Trophoblast cell (in vitro differentiated cells and primary cell): ENCODE measurements around the gene FOXP2.

Experiments used
- DNase-seq, 2 donors: peaks; one replicate each; pipeline ENCODE4 v3.0.0-alpha.2; 2016
- H2AFZ ChIP-seq: 2 replicates; pipeline ENCODE4 v1.6.1; 2013; ENCODE audit warnings: low read length, moderate library complexity, mild to moderate bottlenecking; ENCODE audit not compliant: insufficient read depth, poor library complexity
- H2AK5ac ChIP-seq: 2 replicates; pipeline ENCODE4 v1.6.1; 2013; ENCODE audit warnings: mild to moderate bottlenecking, low read length
- H2BK120ac ChIP-seq: 2 replicates; pipeline ENCODE4 v1.6.1; 2013; ENCODE audit warnings: low read length, mild to moderate bottlenecking, moderate library complexity; ENCODE audit not compliant: insufficient read depth, poor library complexity
- H2BK12ac ChIP-seq: 2 replicates; pipeline ENCODE4 v1.6.1; 2013; ENCODE audit warnings: mild to moderate bottlenecking, low read length, moderate library complexity
- H2BK5ac ChIP-seq: 2 replicates; pipeline ENCODE4 v1.6.1; 2013; ENCODE audit warnings: low read length, low read depth, moderate library complexity, mild to moderate bottlenecking; ENCODE audit not compliant: poor library complexity
- H3K14ac ChIP-seq: 2 replicates; pipeline ENCODE4 v1.6.1; 2013; ENCODE audit warnings: mild to moderate bottlenecking, low read length
- H3K18ac ChIP-seq: 2 replicates; pipeline ENCODE4 v1.6.1; 2013; ENCODE audit warnings: mild to moderate bottlenecking, low read length
- H3K23ac ChIP-seq: 2 replicates; pipeline ENCODE4 v1.6.1; 2013; ENCODE audit warnings: low read length
- H3K27ac ChIP-seq: 2 replicates; pipeline ENCODE4 v1.5.1; 2013; ENCODE audit warnings: low read depth, mild to moderate bottlenecking, inconsistent platforms, low read length, moderate library complexity
- H3K27me3 ChIP-seq: 2 replicates; pipeline ENCODE4 v1.6.1; 2013; ENCODE audit warnings: inconsistent platforms, mild to moderate bottlenecking, low read length, moderate library complexity; ENCODE audit not compliant: insufficient read depth
- H3K36me3 ChIP-seq, 2 experiments: 1 replicate in 1 of 2; 2 replicates in 1 of 2; pipeline ENCODE4 v1.6.1; 2013; ENCODE audit warnings: low read length in 2 of 2, mild to moderate bottlenecking in 2 of 2, moderate library complexity in 1 of 2; ENCODE audit not compliant: insufficient read depth in 2 of 2, control insufficient read depth in 1 of 2
- H3K4ac ChIP-seq: 2 replicates; pipeline ENCODE4 v1.6.1; 2013; ENCODE audit warnings: low read depth, mild to moderate bottlenecking, low read length, moderate library complexity
- H3K4me1 ChIP-seq, 2 experiments: 1 replicate in 1 of 2; 2 replicates in 1 of 2; pipeline ENCODE4 v1.6.1; 2013; ENCODE audit warnings: low read length in 2 of 2, mild to moderate bottlenecking in 2 of 2, moderate library complexity in 1 of 2; ENCODE audit not compliant: insufficient read depth in 2 of 2, control insufficient read depth in 1 of 2
- H3K4me2 ChIP-seq: 2 replicates; pipeline ENCODE4 v1.6.1; 2013; ENCODE audit warnings: inconsistent platforms, mild to moderate bottlenecking, low read length, moderate library complexity
- H3K4me3 ChIP-seq: 2 replicates; pipeline ENCODE4 v1.5.1; 2013; ENCODE audit warnings: mild to moderate bottlenecking, low read depth, low read length, inconsistent platforms
- H3K79me1 ChIP-seq: one replicate; pipeline ENCODE4 v1.6.1; 2013; ENCODE audit warnings: low read length
- H3K79me2 ChIP-seq: 2 replicates; pipeline ENCODE4 v1.6.1; 2013; ENCODE audit warnings: low read length, mild to moderate bottlenecking; ENCODE audit not compliant: control insufficient read depth, insufficient read depth, poor library complexity
- H3K9ac ChIP-seq: 2 replicates; pipeline ENCODE4 v1.6.1; 2013; ENCODE audit warnings: mild to moderate bottlenecking, low read length
- H3K9me3 ChIP-seq: 2 replicates; pipeline ENCODE4 v1.6.1; 2013; ENCODE audit warnings: low read depth, mild to moderate bottlenecking, control low read depth, inconsistent platforms, low read length; ENCODE audit not compliant: insufficient read depth
- H4K12ac ChIP-seq: 2 replicates; pipeline ENCODE4 v1.6.1; 2013; ENCODE audit warnings: low read depth, mild to moderate bottlenecking, low read length, moderate library complexity
- H4K8ac ChIP-seq: 2 replicates; pipeline ENCODE4 v1.6.1; 2013; ENCODE audit warnings: low read depth, mild to moderate bottlenecking, low read length, moderate library complexity
- H4K91ac ChIP-seq: one replicate; pipeline ENCODE4 v1.6.1; 2013; ENCODE audit warnings: low read depth, mild to moderate bottlenecking, low read length, moderate library complexity
- WGBS: extraction: QIAGEN DNeasy Blood & Tissue Kit; methylation state at CpG from one replicate; pipeline ENCODE4 v1.1.7; 2013; ENCODE audit warnings: missing lambda C conversion rate; ENCODE audit not compliant: insufficient read length, insufficient coverage; ENCODE audit errors: extremely low coverage; 5-methylcytosine and 5-hydroxymethylcytosine counted together

Gene FOXP2

GRCh38 chr7:114670676-114671075, 256.1 kb downstream of the FOXP2 start:
- Histone ChIP-seq H3K4ac (no peak overlapping the region), H3K79me1 (no peaks in the 10 kb centered on the region), H2AK5ac (no peak overlapping the region), H4K8ac (no peak overlapping the region), H4K12ac (no peak overlapping the region), H2BK5ac (no peak overlapping the region), H3K18ac (no peak overlapping the region), H4K91ac (no peak overlapping the region), H3K23ac (no peak overlapping the region), H3K9me3 (no peaks in the 10 kb centered on the region), H2BK120ac (no peak overlapping the region), H3K4me1 (no peaks in the 10 kb centered on the region), H3K9ac (no peak overlapping the region), H3K27ac (no peak overlapping the region), H2BK12ac (no peak overlapping the region), H3K36me3 (no peaks in the 10 kb centered on the region), H2AFZ (no peak overlapping the region), H3K4me2 (no peak overlapping the region), H3K4me3 (no peak overlapping the region), H3K14ac (no peak overlapping the region), H3K27me3 (no peaks in the 10 kb centered on the region), H3K79me2 (no peaks in the 10 kb centered on the region)
- peak in 1 of 2 donors; percentile 36 for DNase-seq

GRCh38 chr7:114671563-114672123, 257.0 kb downstream of the FOXP2 start:
- H4K12ac ChIP-seq = no peak overlapping the region
- no peak overlapping the region for H3K27ac ChIP-seq
- H3K18ac ChIP-seq = no peak overlapping the region
- no peak overlapping the region for H3K23ac ChIP-seq
- H4K8ac ChIP-seq = no peak overlapping the region
- no peak overlapping the region for H2BK5ac ChIP-seq
- H2BK12ac ChIP-seq = no peak overlapping the region
- H2BK120ac ChIP-seq = no peak overlapping the region
- H2AFZ ChIP-seq = no peak overlapping the region
- no peak overlapping the region for H4K91ac ChIP-seq
- no peaks in the 10 kb centered on the region for H3K9me3 ChIP-seq
- H2AK5ac ChIP-seq = no peak overlapping the region
- H3K4ac ChIP-seq = no peak overlapping the region
- H3K9ac ChIP-seq = no peak overlapping the region
- no CpG with 5 or more reads among the region's 2 CpGs for WGBS
- DNase-seq = no peak
- no peaks in the 10 kb centered on the region for H3K79me2 ChIP-seq
- no peaks in the 10 kb centered on the region for H3K27me3 ChIP-seq
- no peaks in the 10 kb centered on the region for H3K36me3 ChIP-seq
- H3K4me2 ChIP-seq = no peak overlapping the region
- H3K79me1 ChIP-seq = no peaks in the 10 kb centered on the region
- H3K4me1 ChIP-seq = no peaks in the 10 kb centered on the region
- H3K14ac ChIP-seq = no peak overlapping the region
- H3K4me3 ChIP-seq = no peak overlapping the region

- no peak overlapping the region for H3K4me3 ChIP-seq
- H2BK5ac ChIP-seq = no peak overlapping the region
- H3K27me3 ChIP-seq = no peaks in the 10 kb centered on the region
- no peak overlapping the region for H3K18ac ChIP-seq
- no peak overlapping the region for H2BK12ac ChIP-seq
- H3K14ac ChIP-seq = no peak overlapping the region
- H2BK120ac ChIP-seq = no peak overlapping the region
- no peaks in the 10 kb centered on the region for H3K79me2 ChIP-seq
- no CpG with 5 or more reads among the region's 2 CpGs for WGBS
- H2AFZ ChIP-seq = no peak overlapping the region
- no peak overlapping the region for H3K4ac ChIP-seq
- no peaks in the 10 kb centered on the region for H3K4me1 ChIP-seq
- no peaks in the 10 kb centered on the region for H3K79me1 ChIP-seq
- no peak overlapping the region for H3K27ac ChIP-seq
- no peak for DNase-seq
- H3K36me3 ChIP-seq = no peaks in the 10 kb centered on the region
- no peak overlapping the region for H3K23ac ChIP-seq
- no peak overlapping the region for H3K4me2 ChIP-seq
- no peaks in the 10 kb centered on the region for H3K9me3 ChIP-seq
- no peak overlapping the region for H4K8ac ChIP-seq
- no peak overlapping the region for H2AK5ac ChIP-seq
- H4K91ac ChIP-seq = no peak overlapping the region
- no peak overlapping the region for H4K12ac ChIP-seq
- H3K9ac ChIP-seq = no peak overlapping the region
These were observed 263.5 kb downstream of the FOXP2 start for GRCh38 chr7:114678116-114678515.

GRCh38 chr7:114687238-114687637, 272.6 kb downstream of the FOXP2 start:
- WGBS = no CpG with 5 or more reads among the region's 4 CpGs
- Histone ChIP-seq H2BK120ac (no peak overlapping the region), H3K14ac (no peak overlapping the region)

More at GRCh38 chr7:114687238-114687637, 272.6 kb downstream of the FOXP2 start:
- Histone ChIP-seq H3K18ac (no peak overlapping the region), H2BK5ac (no peak overlapping the region), H3K23ac (no peak overlapping the region), H3K27me3 (no peaks in the 10 kb centered on the region), H3K4me3 (no peak overlapping the region), H4K8ac (no peak overlapping the region), H4K91ac (no peak overlapping the region), H2AK5ac (no peak overlapping the region), H3K4me1 (no peaks in the 10 kb centered on the region), H3K79me1 (no peaks in the 10 kb centered on the region), H2BK12ac (no peak overlapping the region), H2AFZ (no peak overlapping the region), H3K4ac (no peak overlapping the region), H3K4me2 (no peak overlapping the region), H3K9ac (no peak overlapping the region), H3K79me2 (no peaks in the 10 kb centered on the region), H3K9me3 (no peaks in the 10 kb centered on the region), H3K27ac (no peak overlapping the region), H3K36me3 (no peaks in the 10 kb centered on the region), H4K12ac (no peak overlapping the region)
- DNase-seq = peak in 1 of 2 donors; percentile 8
